Measurements from ENCODE around the gene PRKG2.

Gene PRKG2

DNA sequence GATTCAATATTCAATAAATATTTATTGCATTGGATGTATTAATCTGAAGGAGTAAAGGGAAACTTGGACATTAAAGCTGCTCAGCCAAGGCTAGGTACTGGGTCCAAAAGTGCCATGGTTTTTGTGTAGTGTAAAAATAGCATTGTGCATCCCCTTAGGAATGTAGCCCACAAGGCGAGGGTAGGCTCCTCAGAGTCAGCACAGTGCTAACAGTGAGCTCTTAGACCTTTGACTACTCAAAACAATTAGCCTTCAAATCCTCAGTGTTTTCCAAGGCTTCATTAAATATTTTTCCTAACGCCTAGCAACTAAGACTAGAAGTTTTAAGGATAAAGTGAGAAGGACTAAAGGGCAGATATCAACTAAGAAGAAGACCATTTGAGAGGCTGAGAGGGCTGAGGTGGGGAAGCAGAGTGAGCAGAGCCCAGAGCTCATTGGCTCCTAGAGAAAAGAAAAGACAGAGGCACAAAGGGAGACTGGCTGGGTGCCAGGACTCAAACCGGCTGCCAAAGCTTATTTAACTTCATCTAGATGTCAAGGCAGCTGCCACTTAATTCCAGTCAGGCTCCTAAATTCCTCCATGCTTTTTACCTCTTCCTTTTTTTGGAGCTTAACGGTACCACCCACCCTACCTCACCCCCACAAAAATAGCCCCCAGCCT is 17.0 kb downstream of the PRKG2 start:
- H3K4me1 ChIP-seq (ENCODE audit: control insufficient read depth, insufficient read depth, low read length, poor library complexity, severe bottlenecking): no peaks in the 10 kb centered on the region
- H3K27ac ChIP-seq (ENCODE audit: insufficient read depth, low read length, poor library complexity, severe bottlenecking): no peak overlapping the region
- no peaks in the 10 kb centered on the region for H3K9me3 ChIP-seq (ENCODE audit: control insufficient read depth, low read length)
- no peaks in the 10 kb centered on the region for H3K27me3 ChIP-seq (replicated peaks; ENCODE audit: control insufficient read depth, insufficient read depth, low read length, poor library complexity, severe bottlenecking)
- no peak for DNase-seq
- no peak overlapping the region for H3K4me3 ChIP-seq (ENCODE audit: insufficient read depth, low read depth, low read length, poor library complexity, severe bottlenecking)
- H3K36me3 ChIP-seq (ENCODE audit: control insufficient read depth, insufficient read depth, low read length): no peaks in the 10 kb centered on the region

- Histone ChIP-seq H3K27me3 (replicated peaks; ENCODE audit: control insufficient read depth, insufficient read depth, low read length, poor library complexity, severe bottlenecking) (no peaks in the 10 kb centered on the region), H3K36me3 (ENCODE audit: control insufficient read depth, insufficient read depth, low read length) (no peaks in the 10 kb centered on the region), H3K9me3 (ENCODE audit: control insufficient read depth, low read length) (no peaks in the 10 kb centered on the region), H3K27ac (ENCODE audit: insufficient read depth, low read length, poor library complexity, severe bottlenecking) (no peak overlapping the region), H3K4me3 (ENCODE audit: insufficient read depth, low read depth, low read length, poor library complexity, severe bottlenecking) (no peak overlapping the region), H3K4me1 (ENCODE audit: control insufficient read depth, insufficient read depth, low read length, poor library complexity, severe bottlenecking) (no peaks in the 10 kb centered on the region)
- DNase-seq: no peak
These were observed 18.8 kb downstream of the PRKG2 start for GRCh38 chr4:81196126-81196650.

DNA sequence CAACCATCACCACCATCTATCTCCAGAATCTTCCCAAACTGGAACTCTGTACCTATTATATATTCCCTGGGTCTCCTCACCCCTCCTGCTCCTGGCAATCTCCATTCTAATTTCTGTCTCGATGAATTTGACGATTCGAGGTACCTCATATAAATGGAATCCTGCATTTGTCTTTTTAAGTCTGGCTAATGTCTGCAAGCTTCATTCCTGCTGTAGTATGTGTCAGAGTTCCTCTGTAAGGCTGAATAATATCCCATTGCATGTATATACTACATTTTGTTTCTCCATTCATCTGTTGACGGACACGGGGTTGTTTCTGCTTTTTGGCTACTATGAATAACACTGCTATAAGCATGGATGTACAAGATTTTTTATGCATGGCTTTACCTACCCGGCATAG is 19.5 kb downstream of the PRKG2 start:
- H3K36me3 ChIP-seq (ENCODE audit: control insufficient read depth, insufficient read depth, low read length): no peaks in the 10 kb centered on the region
- no peaks in the 10 kb centered on the region for H3K27me3 ChIP-seq (replicated peaks; ENCODE audit: control insufficient read depth, insufficient read depth, low read length, poor library complexity, severe bottlenecking)
- DNase-seq: no peak
- H3K9me3 ChIP-seq (ENCODE audit: control insufficient read depth, low read length): no peaks in the 10 kb centered on the region
- no peaks in the 10 kb centered on the region for H3K4me1 ChIP-seq (ENCODE audit: control insufficient read depth, insufficient read depth, low read length, poor library complexity, severe bottlenecking)
- H3K27ac ChIP-seq (ENCODE audit: insufficient read depth, low read length, poor library complexity, severe bottlenecking): no peak overlapping the region
- no peak overlapping the region for H3K4me3 ChIP-seq (ENCODE audit: insufficient read depth, low read depth, low read length, poor library complexity, severe bottlenecking)

DNA sequence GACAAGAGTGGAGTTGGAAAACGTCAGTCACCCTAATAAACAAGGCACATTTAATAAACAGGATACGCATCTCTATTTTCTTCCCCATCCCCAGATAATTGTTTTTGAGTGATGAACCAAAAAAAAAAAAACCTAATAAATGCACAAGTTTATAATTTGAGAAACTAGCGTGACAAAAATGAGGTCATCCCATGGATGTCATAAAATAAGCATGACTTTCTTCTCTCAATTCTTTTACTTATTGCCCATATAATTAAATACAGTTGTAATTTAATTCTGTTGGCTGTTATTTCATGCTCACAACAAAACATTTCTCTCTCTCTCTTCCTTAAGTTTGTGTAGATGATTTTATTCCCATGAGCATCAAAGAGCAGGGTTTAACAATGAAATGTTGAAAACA is 20.7 kb downstream of the PRKG2 start:
- Histone ChIP-seq H3K27me3 (replicated peaks; ENCODE audit: control insufficient read depth, insufficient read depth, low read length, poor library complexity, severe bottlenecking) (no peaks in the 10 kb centered on the region), H3K9me3 (ENCODE audit: control insufficient read depth, low read length) (no peaks in the 10 kb centered on the region), H3K4me1 (ENCODE audit: control insufficient read depth, insufficient read depth, low read length, poor library complexity, severe bottlenecking) (no peaks in the 10 kb centered on the region), H3K36me3 (ENCODE audit: control insufficient read depth, insufficient read depth, low read length) (no peaks in the 10 kb centered on the region), H3K4me3 (ENCODE audit: insufficient read depth, low read depth, low read length, poor library complexity, severe bottlenecking) (no peak overlapping the region), H3K27ac (ENCODE audit: insufficient read depth, low read length, poor library complexity, severe bottlenecking) (no peak overlapping the region)
- no peak for DNase-seq

DNA sequence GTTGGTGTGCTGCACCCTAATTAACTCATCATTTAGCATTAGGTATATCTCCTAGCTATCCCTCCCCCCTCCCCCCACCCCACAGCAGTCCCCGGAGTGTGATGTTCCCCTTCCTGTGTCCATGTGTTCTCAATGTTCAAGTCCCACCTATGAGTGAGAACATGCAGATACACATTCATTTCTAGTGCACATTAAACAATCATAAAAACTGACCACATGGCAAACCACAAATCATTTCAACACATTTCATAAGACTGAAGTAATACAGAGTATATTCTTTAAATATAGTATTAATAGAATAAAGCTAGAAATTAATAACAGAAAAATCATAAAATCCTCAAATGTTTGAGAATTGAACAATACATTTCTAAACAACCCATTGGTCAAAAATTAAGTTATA is 34.1 kb downstream of the PRKG2 start:
- Histone ChIP-seq H3K4me3 (ENCODE audit: insufficient read depth, low read depth, low read length, poor library complexity, severe bottlenecking) (no peak overlapping the region), H3K27me3 (replicated peaks; ENCODE audit: control insufficient read depth, insufficient read depth, low read length, poor library complexity, severe bottlenecking) (no peaks in the 10 kb centered on the region), H3K27ac (ENCODE audit: insufficient read depth, low read length, poor library complexity, severe bottlenecking) (no peak overlapping the region), H3K9me3 (ENCODE audit: control insufficient read depth, low read length) (no peaks in the 10 kb centered on the region), H3K4me1 (ENCODE audit: control insufficient read depth, insufficient read depth, low read length, poor library complexity, severe bottlenecking) (no peaks in the 10 kb centered on the region), H3K36me3 (ENCODE audit: control insufficient read depth, insufficient read depth, low read length) (no peaks in the 10 kb centered on the region)
- no peak for DNase-seq

DNA sequence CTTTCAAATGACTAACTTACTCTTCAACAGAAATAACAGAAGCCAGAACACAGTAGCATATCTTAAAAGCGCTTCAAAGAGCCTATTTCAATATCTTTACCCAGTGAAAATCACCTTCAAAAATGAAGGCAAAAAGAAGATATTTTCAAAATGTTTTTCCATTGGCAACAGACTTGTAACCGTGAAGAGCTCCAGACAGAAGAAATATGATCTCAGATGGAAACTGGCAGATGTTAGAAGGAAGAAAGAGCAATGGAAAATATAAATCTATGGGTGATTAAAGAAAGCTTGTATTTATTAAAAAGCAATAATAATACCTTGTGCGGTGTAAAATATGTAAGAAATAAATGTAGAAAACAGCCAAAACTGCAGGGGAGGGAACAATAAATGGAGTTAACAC is 35.7 kb downstream of the PRKG2 start:
- Histone ChIP-seq H3K4me1 (ENCODE audit: control insufficient read depth, insufficient read depth, low read length, poor library complexity, severe bottlenecking) (no peaks in the 10 kb centered on the region), H3K36me3 (ENCODE audit: control insufficient read depth, insufficient read depth, low read length) (no peaks in the 10 kb centered on the region), H3K27ac (ENCODE audit: insufficient read depth, low read length, poor library complexity, severe bottlenecking) (no peak overlapping the region), H3K27me3 (replicated peaks; ENCODE audit: control insufficient read depth, insufficient read depth, low read length, poor library complexity, severe bottlenecking) (no peaks in the 10 kb centered on the region), H3K9me3 (ENCODE audit: control insufficient read depth, low read length) (no peaks in the 10 kb centered on the region), H3K4me3 (ENCODE audit: insufficient read depth, low read depth, low read length, poor library complexity, severe bottlenecking) (no peak overlapping the region)
- DNase-seq: no peak

DNA sequence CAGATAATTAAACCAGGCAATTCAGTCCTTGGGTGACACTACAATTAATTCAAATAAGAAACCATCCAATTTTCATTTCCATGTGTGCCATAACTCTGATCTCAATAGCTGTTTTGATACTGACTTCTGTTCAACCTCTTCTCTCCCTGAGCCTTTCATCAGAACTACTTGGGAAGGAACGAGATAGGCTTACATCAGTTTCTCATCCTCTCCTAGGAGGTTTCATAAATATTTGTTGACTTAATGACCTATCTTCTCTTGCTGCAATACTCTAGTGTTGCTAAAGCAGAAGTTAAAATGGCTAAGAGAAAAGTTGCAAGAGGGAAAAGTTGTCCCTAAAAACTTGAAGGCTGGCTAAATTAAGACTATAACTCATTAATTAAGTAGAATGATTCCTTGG is 41.8 kb downstream of the PRKG2 start:
- Histone ChIP-seq H3K4me1 (ENCODE audit: control insufficient read depth, insufficient read depth, low read length, poor library complexity, severe bottlenecking) (no peaks in the 10 kb centered on the region), H3K27ac (ENCODE audit: insufficient read depth, low read length, poor library complexity, severe bottlenecking) (no peak overlapping the region), H3K27me3 (replicated peaks; ENCODE audit: control insufficient read depth, insufficient read depth, low read length, poor library complexity, severe bottlenecking) (no peaks in the 10 kb centered on the region), H3K9me3 (ENCODE audit: control insufficient read depth, low read length) (no peaks in the 10 kb centered on the region), H3K4me3 (ENCODE audit: insufficient read depth, low read depth, low read length, poor library complexity, severe bottlenecking) (no peak overlapping the region), H3K36me3 (ENCODE audit: control insufficient read depth, insufficient read depth, low read length) (no peaks in the 10 kb centered on the region)
- DNase-seq: no peak

DNA sequence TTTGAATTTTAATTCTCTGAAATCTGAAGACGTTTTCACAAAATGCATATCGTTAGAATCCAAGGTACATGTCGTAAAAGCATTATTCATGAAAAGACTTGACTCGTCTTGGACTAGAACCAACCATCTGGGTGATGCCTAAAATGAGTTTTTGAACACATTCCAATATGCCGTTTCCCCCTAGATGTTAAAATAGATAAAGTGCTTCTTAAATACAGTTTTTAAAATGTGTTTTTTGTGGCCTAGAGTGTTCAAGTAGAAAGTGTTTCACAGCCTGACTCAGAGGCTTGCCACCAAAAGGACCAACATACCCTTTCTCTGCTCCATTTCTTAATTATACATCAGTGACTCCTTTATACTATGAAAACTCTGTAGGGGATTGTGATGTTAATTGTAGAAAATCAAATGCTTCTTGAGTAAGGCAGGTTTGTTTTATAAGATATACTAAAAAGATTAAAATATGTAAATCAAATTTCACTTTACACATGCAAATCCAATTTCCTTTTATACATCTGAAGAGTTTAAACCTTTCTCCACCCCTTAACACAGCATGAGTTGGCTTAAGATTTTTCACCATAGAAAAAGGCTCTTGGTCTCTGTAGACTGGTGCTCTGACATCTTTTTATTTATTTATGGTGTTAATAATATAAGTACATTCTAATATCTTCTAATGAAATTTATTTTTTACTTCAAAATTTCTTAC is 48.4 kb downstream of the PRKG2 start:
- Histone ChIP-seq H3K4me1 (ENCODE audit: control insufficient read depth, insufficient read depth, low read length, poor library complexity, severe bottlenecking) (no peaks in the 10 kb centered on the region), H3K36me3 (ENCODE audit: control insufficient read depth, insufficient read depth, low read length) (no peaks in the 10 kb centered on the region), H3K4me3 (ENCODE audit: insufficient read depth, low read depth, low read length, poor library complexity, severe bottlenecking) (no peak overlapping the region), H3K9me3 (ENCODE audit: control insufficient read depth, low read length) (no peaks in the 10 kb centered on the region), H3K27me3 (replicated peaks; ENCODE audit: control insufficient read depth, insufficient read depth, low read length, poor library complexity, severe bottlenecking) (no peaks in the 10 kb centered on the region), H3K27ac (ENCODE audit: insufficient read depth, low read length, poor library complexity, severe bottlenecking) (no peak overlapping the region)
- DNase-seq: no peak

- DNase-seq: no peak
- no peaks in the 10 kb centered on the region for H3K36me3 ChIP-seq (ENCODE audit: control insufficient read depth, insufficient read depth, low read length)
These were observed 49.1 kb downstream of the PRKG2 start for GRCh38 chr4:81165861-81166430.

More at GRCh38 chr4:81165861-81166430, 49.1 kb downstream of the PRKG2 start:
- Histone ChIP-seq H3K9me3 (ENCODE audit: control insufficient read depth, low read length) (no peaks in the 10 kb centered on the region), H3K4me1 (ENCODE audit: control insufficient read depth, insufficient read depth, low read length, poor library complexity, severe bottlenecking) (no peaks in the 10 kb centered on the region), H3K27ac (ENCODE audit: insufficient read depth, low read length, poor library complexity, severe bottlenecking) (no peak overlapping the region), H3K4me3 (ENCODE audit: insufficient read depth, low read depth, low read length, poor library complexity, severe bottlenecking) (no peak overlapping the region), H3K27me3 (replicated peaks; ENCODE audit: control insufficient read depth, insufficient read depth, low read length, poor library complexity, severe bottlenecking) (no peaks in the 10 kb centered on the region)

All from effector memory CD4-positive, alpha-beta T cell (primary cell).